ENCODE results near the gene SLC6A3. TPM values are rescaled to one million over a fixed set of nuclear protein-coding genes. Genes with fewer than 3 reads are reported as not detected.

Gene SLC6A3
- total and polyA plus RNA-seq, 12 donors, result 0.04 to 0.19 (median 0.18) TPM; not detected in 9

DNA sequence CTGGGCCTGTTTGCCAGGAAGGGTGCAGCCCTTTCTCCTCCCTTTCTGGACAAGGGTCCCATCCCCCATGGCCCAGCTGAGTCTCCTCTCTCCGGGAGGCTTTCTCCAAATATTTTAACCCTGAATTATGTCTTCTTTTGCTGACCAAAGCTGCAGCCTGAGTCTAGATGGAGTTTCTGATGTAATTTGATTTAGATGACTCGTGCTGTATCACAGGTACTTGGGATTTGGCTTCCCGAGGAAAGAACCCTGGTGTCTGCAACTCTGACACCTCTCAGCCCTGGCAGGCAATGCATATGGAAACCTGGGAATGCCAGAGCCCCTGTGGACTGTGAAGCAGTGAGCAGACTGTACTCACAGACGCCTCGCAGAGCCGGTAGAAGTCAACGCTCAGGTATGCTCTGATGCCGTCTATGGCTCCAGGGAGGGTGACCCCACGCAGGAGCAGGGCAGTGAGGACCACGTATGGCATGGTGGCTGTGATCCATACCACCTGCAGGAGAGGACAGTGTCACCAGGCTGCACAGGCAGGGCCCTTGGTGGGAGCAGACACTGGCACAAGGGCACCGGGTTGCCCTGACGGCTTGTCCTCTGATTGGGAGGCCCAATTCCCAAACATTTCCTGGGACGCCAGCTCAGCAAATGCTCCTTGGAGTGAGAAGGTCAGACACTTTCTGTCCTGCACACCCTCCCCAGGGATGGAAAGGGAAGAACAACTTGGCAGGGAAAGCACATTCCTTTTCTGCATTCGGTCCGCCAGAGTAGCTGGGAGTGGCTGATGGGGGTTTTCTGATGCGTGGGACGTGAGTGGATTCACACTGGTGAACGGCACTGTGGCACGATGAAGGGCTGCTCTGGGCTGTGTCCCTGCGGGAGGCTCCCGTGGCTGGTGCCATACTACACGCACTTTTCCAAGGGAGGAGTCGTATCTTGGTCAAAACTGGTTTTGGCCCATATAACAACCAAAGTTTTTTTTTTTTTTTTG is 24.7 kb downstream of the SLC6A3 start:
- Histone ChIP-seq H3K36me3 (no peaks in the 10 kb centered on the region), H3K9me3 (peaks cover 0 to 6% (median 0%) of the 10 kb centered on the region in 11 donors), H3K4me3 (no peak overlapping the region), H3K4me1 (peaks cover 0 to 4% (median 0%) of the 10 kb centered on the region in 9 donors), H3K27me3 (peaks cover 0 to 3% (median 0%) of the 10 kb centered on the region in 7 donors), H3K27ac (no peak overlapping the region)
- intact Hi-C loops (cut with DNase I), result no loop called here
- WGBS, 2 donors, result 65 to 69% methylated on average over 23 of the region's 23 CpGs
- no peak for ATAC-seq
- no peak for DNase-seq
- TF ChIP-seq CTCF (IDR thresholded peaks at IDR 0.05), result no peak

- Histone ChIP-seq H3K27ac (no peak overlapping the region), H3K4me3 (no peak overlapping the region), H3K27me3 (peaks cover 0 to 6% (median 0%) of the 10 kb centered on the region in 7 donors), H3K36me3 (no peaks in the 10 kb centered on the region), H3K4me1 (peaks cover 0 to 4% (median 0%) of the 10 kb centered on the region in 9 donors), H3K9me3 (no peaks in the 10 kb centered on the region)
- no peak for ATAC-seq
- TF ChIP-seq CTCF (IDR thresholded peaks at IDR 0.05), result no peak
- DNase-seq, result no peak
- WGBS, 2 donors, result 70 to 73% methylated on average over 11 of the region's 11 CpGs
- intact Hi-C loops (cut with DNase I), result no loop called here
Observed at GRCh38 chr5:1419476-1420210, 25.6 kb downstream of the SLC6A3 start.

DNA sequence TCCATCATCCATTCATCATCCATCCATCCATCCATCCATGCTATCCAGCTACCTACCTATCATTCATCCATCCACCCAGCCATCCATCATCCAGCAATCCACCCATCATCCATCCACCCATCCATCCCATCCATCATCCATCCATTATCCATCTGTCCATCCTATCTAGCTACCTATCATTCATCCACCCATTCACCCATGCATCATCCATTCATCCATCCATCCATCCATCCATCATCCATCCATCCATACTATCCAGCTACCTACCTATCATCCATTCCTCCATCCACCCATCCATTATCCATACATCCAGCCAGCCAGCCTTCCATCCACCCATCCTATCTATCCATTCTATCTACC is 26.3 kb downstream of the SLC6A3 start:
- no peak for TF ChIP-seq CTCF (IDR thresholded peaks at IDR 0.05)
- no peak for DNase-seq
- Histone ChIP-seq H3K36me3 (no peaks in the 10 kb centered on the region), H3K27ac (no peak overlapping the region), H3K4me1 (peaks cover 0 to 4% (median 0%) of the 10 kb centered on the region in 9 donors), H3K9me3 (no peaks in the 10 kb centered on the region), H3K27me3 (peaks cover 0 to 6% (median 2%) of the 10 kb centered on the region in 7 donors), H3K4me3 (no peak overlapping the region)
- ATAC-seq, result no peak
- intact Hi-C loops (cut with DNase I), result no loop called here

- 79 to 86% methylated on average over 2 of the region's 2 CpGs for WGBS, 2 donors
- Histone ChIP-seq H3K4me1 (peaks cover 0 to 4% (median 0%) of the 10 kb centered on the region in 9 donors), H3K27me3 (peaks cover 0 to 11% (median 6%) of the 10 kb centered on the region in 7 donors), H3K36me3 (no peaks in the 10 kb centered on the region), H3K9me3 (no peaks in the 10 kb centered on the region), H3K4me3 (no peak overlapping the region), H3K27ac (no peak overlapping the region)
- ATAC-seq, result no peak
- DNase-seq, result no peak
- intact Hi-C loops (cut with DNase I), result no loop called here
- TF ChIP-seq CTCF (IDR thresholded peaks at IDR 0.05), result no peak
Observed at GRCh38 chr5:1418238-1418920, 26.9 kb downstream of the SLC6A3 start.
